ENCODE data around the gene BAD. TPM values are rescaled to one million over a fixed set of nuclear protein-coding genes. Genes with fewer than 3 reads are reported as not detected.

Gene BAD
- total and polyA plus RNA-seq, 2 of the 13 experiments (the other 11 are each of a cell fraction or from before 2014, with no cell fraction given), result 17.9 to 28.5 TPM

- no peak for TF ChIP-seq ZNF512 (CRISPR knock-in tag; IDR thresholded peaks at IDR 0.05)
- no peak for TF ChIP-seq EHMT2 (IDR thresholded peaks at IDR 0.05; ENCODE audit: borderline replicate concordance, low read depth, low read length)
- TF ChIP-seq ZNF264 (CRISPR knock-in tag; IDR thresholded peaks at IDR 0.05), result no peak
- no peak for TF ChIP-seq NFE2L1 (CRISPR knock-in tag; IDR thresholded peaks at IDR 0.05; ENCODE audit: borderline replicate concordance)
- no peak for TF ChIP-seq MAFF (IDR thresholded peaks at IDR 0.05; ENCODE audit: low read depth, low read length)
- no peak for TF ChIP-seq ONECUT2 (CRISPR knock-in tag; IDR thresholded peaks at IDR 0.05)
- TF ChIP-seq GPBP1L1 (CRISPR knock-in tag; IDR thresholded peaks at IDR 0.05), result no peak
- no peak for TF ChIP-seq RARG (CRISPR knock-in tag; IDR thresholded peaks at IDR 0.05; ENCODE audit: low read depth)
- TF ChIP-seq CAMTA2 (CRISPR knock-in tag; IDR thresholded peaks at IDR 0.05; ENCODE audit: borderline replicate concordance), result 0 out of 2 replicates have a peak, but pooled peaks have one; percentile 60
- peak; percentile 61; the same call in 1 of the 2 replicates for TF ChIP-seq THAP9 (CRISPR knock-in tag; IDR thresholded peaks at IDR 0.05; ENCODE audit: borderline replicate concordance)
- TF ChIP-seq IKZF1 (IDR thresholded peaks at IDR 0.05), result no peak
- 0 out of 2 replicates have a peak, but pooled peaks have one; percentile 25 for TF ChIP-seq DR1 (CRISPR knock-in tag; IDR thresholded peaks at IDR 0.05)
- 0 out of 2 replicates have a peak, but pooled peaks have one; percentile 78 for TF ChIP-seq ZNF567 (CRISPR knock-in tag; IDR thresholded peaks at IDR 0.05; ENCODE audit: borderline replicate concordance)
- TF ChIP-seq ZFP37 (CRISPR knock-in tag; IDR thresholded peaks at IDR 0.05; ENCODE audit: borderline replicate concordance), result no peak; the same call in 1 of the 2 replicates
- TF ChIP-seq SP4 (CRISPR knock-in tag; IDR thresholded peaks at IDR 0.05), result peak; percentile 88
- peak; percentile 78; the same call in 1 of the 2 replicates for TF ChIP-seq KDM5B (CRISPR knock-in tag; IDR thresholded peaks at IDR 0.05; ENCODE audit: borderline replicate concordance)
- TF ChIP-seq ZNF570 (CRISPR knock-in tag; IDR thresholded peaks at IDR 0.05; ENCODE audit: borderline replicate concordance), result no peak
- 0 out of 2 replicates have a peak, but pooled peaks have one; percentile 24 for TF ChIP-seq ZNF292 (CRISPR knock-in tag; IDR thresholded peaks at IDR 0.05; ENCODE audit: borderline replicate concordance, low read depth)
- TF ChIP-seq AGO1 (IDR thresholded peaks at IDR 0.05; ENCODE audit: low read depth, low read length, poor library complexity, severe bottlenecking), result peak; percentile 95
- no peak for TF ChIP-seq ZNF841 (CRISPR knock-in tag; IDR thresholded peaks at IDR 0.05; ENCODE audit: borderline replicate concordance)
- TF ChIP-seq TGIF2 (CRISPR knock-in tag; IDR thresholded peaks at IDR 0.05), result 0 out of 2 replicates have a peak, but pooled peaks have one; percentile 69
- TF ChIP-seq MYPOP (CRISPR knock-in tag; IDR thresholded peaks at IDR 0.05), result peak; percentile 56; the same call in 1 of the 2 replicates
Measured at GRCh38 chr11:64230171-64230984, 54.1 kb downstream of the BAD start, which contains the start of gene DNAJC4 (continued).
